CD8-positive, alpha-beta memory T cell (primary cell): ENCODE measurements around the gene FGF7. TPM values are rescaled to one million over a fixed set of nuclear protein-coding genes. Genes with fewer than 3 reads are reported as not detected.

Experiments
- CTCF ChIA-PET: fragments of 350-600 bp; sonication (Branson Sonifier 250); formaldehyde crosslinking; loops from one replicate; lab custom pipeline; 2021; ENCODE audit warnings: antibody characterized with exemption; lab: Charles Lee
- POLR2A ChIA-PET: fragments of 350-600 bp; sonication (Branson Sonifier 250); formaldehyde crosslinking; loops from one replicate; lab custom pipeline; 2021; ENCODE audit warnings: antibody characterized with exemption; lab: Charles Lee
- DNase-seq, 5 donors: peaks; one replicate each; pipeline versions ENCODE4 v3.0.0 to v3.0.0-alpha.2; 2020 to 2022; ENCODE audit warnings: mixed read lengths in 1 of 5
- H3K27ac ChIP-seq: one replicate; pipeline ENCODE4 v1.7.0; 2013; ENCODE audit warnings: low read depth, mild to moderate bottlenecking, low read length, moderate library complexity
- H3K27me3 ChIP-seq: 2 replicates; pipeline ENCODE4 v1.7.0; 2013; ENCODE audit warnings: low read length, mild to moderate bottlenecking; ENCODE audit not compliant: insufficient read depth, poor library complexity, severe bottlenecking
- H3K36me3 ChIP-seq: 2 replicates; pipeline ENCODE4 v1.7.0; 2013; ENCODE audit warnings: mild to moderate bottlenecking, low read length, moderate library complexity; ENCODE audit not compliant: insufficient read depth
- H3K4me1 ChIP-seq: 2 replicates; pipeline ENCODE4 v1.7.0; 2013; ENCODE audit warnings: mild to moderate bottlenecking, low read length, moderate library complexity; ENCODE audit not compliant: insufficient read depth
- H3K4me3 ChIP-seq: 2 replicates; pipeline ENCODE4 v1.7.0; 2013; ENCODE audit warnings: mild to moderate bottlenecking, low read length
- H3K9me3 ChIP-seq: 2 replicates; pipeline ENCODE4 v1.7.0; 2013; ENCODE audit warnings: mild to moderate bottlenecking, low read length
- H3K27ac Mint-ChIP-seq, 8 donors: one replicate each; pipeline ENCODE4 v1.8.0; 2020 to 2021; ENCODE audit warnings: mixed read lengths in 8 of 8, mild to moderate bottlenecking in 6 of 8, inconsistent platforms in 3 of 8, moderate library complexity in 3 of 8
- H3K27me3 Mint-ChIP-seq, 2 donors: one replicate each; pipeline ENCODE4 v1.8.0; 2020 to 2021; ENCODE audit warnings: mixed read lengths in 2 of 2, mild to moderate bottlenecking in 1 of 2, moderate library complexity in 1 of 2
- H3K36me3 Mint-ChIP-seq, 3 donors: one replicate each; pipeline ENCODE4 v1.8.0; 2020 to 2021; ENCODE audit warnings: mixed read lengths in 3 of 3, inconsistent platforms in 1 of 3, mild to moderate bottlenecking in 1 of 3
- H3K4me1 Mint-ChIP-seq, 3 donors: one replicate each; pipeline ENCODE4 v1.8.0; 2020 to 2021; ENCODE audit warnings: mixed read lengths in 3 of 3, inconsistent platforms in 1 of 3, mild to moderate bottlenecking in 1 of 3
- H3K4me3 Mint-ChIP-seq, 7 donors: one replicate each; pipeline ENCODE4 v1.8.0; 2020 to 2021; ENCODE audit warnings: mixed read lengths in 7 of 7, mild to moderate bottlenecking in 6 of 7, moderate library complexity in 4 of 7, inconsistent platforms in 2 of 7
- H3K9me3 Mint-ChIP-seq, 5 donors: one replicate each; pipeline ENCODE4 v1.8.0; 2020 to 2022; ENCODE audit warnings: mixed read lengths in 5 of 5, mild to moderate bottlenecking in 3 of 5, moderate library complexity in 2 of 5, inconsistent platforms in 1 of 5
- polyA plus RNA-seq: library from polyadenylated mRNA; unstranded; fragments of 300-500 nt; fragmentation: Illumina TruSeq; gene quantifications from one replicate; pipeline ENCODE4 v1.2.3, GENCODE V29; 2021
- total RNA-seq, 2 experiments: library from RNA; stranded (reverse); gene quantifications; one replicate each; pipeline ENCODE4 v1.2.3, GENCODE V29; 2021

The FGF7 gene
- total and polyA plus RNA-seq, 3 experiments from 2014 or later = not detected

DNA sequence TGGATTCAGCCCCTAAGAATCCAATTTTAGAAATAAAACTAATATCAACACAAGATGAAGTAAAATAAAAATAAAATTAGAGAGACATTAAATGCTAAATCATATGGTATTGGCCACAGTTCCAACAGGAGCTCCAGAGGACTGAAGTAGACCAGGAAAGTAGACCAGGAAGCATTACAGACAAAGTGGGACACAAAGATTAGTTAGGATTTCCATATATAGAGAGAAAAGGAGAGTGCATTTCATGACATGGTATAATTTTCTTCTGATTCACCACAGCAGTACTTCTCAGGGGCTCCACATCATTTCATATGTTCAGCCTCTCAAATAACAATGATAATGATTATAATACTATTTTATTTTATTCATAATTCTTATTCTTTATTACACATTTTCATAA lies 18.3 kb downstream of the FGF7 start:
- Mint-ChIP-seq H3K9me3 (no peaks in the 10 kb centered on the region), H3K4me3 (no peak overlapping the region), H3K36me3 (no peaks in the 10 kb centered on the region), H3K4me1 (peaks cover 8 to 14% (median 13%) of the 10 kb centered on the region in 3 donors), H3K27ac (no peak overlapping the region), H3K27me3 (peaks cover 0 to 1% of the 10 kb centered on the region in 2 donors)
- DNase-seq = no peak
- Histone ChIP-seq H3K36me3 (no peaks in the 10 kb centered on the region), H3K27me3 (no peaks in the 10 kb centered on the region), H3K4me3 (no peak overlapping the region), H3K9me3 (no peaks in the 10 kb centered on the region), H3K4me1 (no peaks in the 10 kb centered on the region), H3K27ac (no peak overlapping the region)
- ChIA-PET POLR2A (no interaction called here), CTCF (no interaction called here)

DNA sequence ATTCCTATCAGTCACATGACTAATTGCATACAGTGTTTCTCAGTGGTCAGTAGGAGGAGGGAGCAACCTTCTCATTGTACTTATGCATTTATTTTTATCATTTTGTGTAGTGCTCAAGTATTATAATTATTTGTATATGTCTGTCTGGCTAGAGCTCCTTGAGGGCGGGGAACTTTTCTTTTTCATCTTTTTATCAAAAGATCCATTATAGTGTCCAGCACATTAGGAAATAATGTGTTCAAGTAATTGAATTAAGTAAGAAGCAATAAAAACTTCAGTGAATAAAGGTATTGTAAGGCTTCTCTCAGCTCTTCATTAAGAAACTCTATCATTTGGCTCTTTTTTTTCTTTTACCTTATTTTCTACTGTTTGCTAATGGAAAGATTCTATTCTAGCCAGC lies 18.8 kb downstream of the FGF7 start:
- Histone ChIP-seq H3K4me1 (no peaks in the 10 kb centered on the region), H3K9me3 (no peaks in the 10 kb centered on the region), H3K36me3 (no peaks in the 10 kb centered on the region), H3K4me3 (no peak overlapping the region), H3K27me3 (no peaks in the 10 kb centered on the region), H3K27ac (no peak overlapping the region)
- Mint-ChIP-seq H3K27me3 (peaks cover 0 to 1% of the 10 kb centered on the region in 2 donors), H3K36me3 (no peaks in the 10 kb centered on the region), H3K27ac (no peak overlapping the region), H3K4me1 (peaks cover 8 to 14% (median 13%) of the 10 kb centered on the region in 3 donors), H3K9me3 (no peaks in the 10 kb centered on the region), H3K4me3 (no peak overlapping the region)
- ChIA-PET POLR2A (no interaction called here), CTCF (no interaction called here)
- DNase-seq = no peak

DNA sequence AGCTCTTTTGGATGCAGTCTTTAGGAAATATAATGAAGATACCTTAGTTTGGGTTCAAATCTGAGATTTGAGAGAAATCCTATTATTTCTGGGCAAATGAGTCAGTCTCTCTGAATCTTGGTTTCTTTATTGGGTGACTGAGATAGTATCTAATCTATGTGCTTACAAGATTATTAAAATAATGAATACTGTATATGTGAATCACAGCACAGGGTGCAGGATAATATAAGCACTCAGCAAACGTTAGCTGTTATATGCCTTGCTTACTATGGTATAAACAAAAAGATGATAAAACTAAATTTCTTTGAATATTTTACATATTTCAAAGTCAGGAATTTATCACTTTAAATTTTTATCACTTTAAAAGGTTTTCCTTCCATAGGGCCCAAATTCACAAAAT lies 29.6 kb downstream of the FGF7 start:
- ChIA-PET CTCF (interaction anchor here (0.7 kb wide), 1 partner anchor 217 kb away, joined by 3 read pairs; no protein-coding TSS in a partner anchor), POLR2A (no interaction called here)
- Mint-ChIP-seq H3K4me1 (no peaks in the 10 kb centered on the region), H3K36me3 (no peaks in the 10 kb centered on the region), H3K4me3 (no peak overlapping the region), H3K27ac (no peak overlapping the region), H3K27me3 (peaks cover 5 to 26% of the 10 kb centered on the region in 2 donors), H3K9me3 (no peaks in the 10 kb centered on the region)
- H3K27me3 ChIP-seq = no peaks in the 10 kb centered on the region
- no peak overlapping the region for H3K4me3 ChIP-seq
- H3K36me3 ChIP-seq = no peaks in the 10 kb centered on the region
- no peaks in the 10 kb centered on the region for H3K9me3 ChIP-seq
- no peaks in the 10 kb centered on the region for H3K4me1 ChIP-seq
- no peak for DNase-seq
- no peak overlapping the region for H3K27ac ChIP-seq

DNA sequence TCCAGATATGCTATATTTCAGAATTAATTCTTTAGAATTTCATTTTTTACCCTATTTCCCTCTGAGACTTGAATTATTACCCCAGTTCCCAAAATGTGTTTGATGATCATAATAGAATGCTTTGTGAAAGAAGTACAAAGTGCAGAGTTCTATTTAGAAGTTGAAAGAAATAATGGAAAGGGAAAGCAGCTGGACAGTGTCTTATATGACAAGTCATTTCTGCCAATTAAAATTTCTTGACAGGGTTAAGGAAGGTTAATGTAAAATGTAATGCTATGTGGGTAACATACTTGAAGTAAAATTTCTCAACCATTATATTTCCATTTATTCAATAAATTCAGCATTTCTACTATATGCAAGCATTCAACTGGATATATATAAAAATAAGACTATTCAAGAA lies 33.1 kb downstream of the FGF7 start:
- H3K9me3 Mint-ChIP-seq = no peaks in the 10 kb centered on the region
- DNase-seq = no peak
- H3K4me1 Mint-ChIP-seq = no peaks in the 10 kb centered on the region
- H3K27me3 Mint-ChIP-seq = peaks cover 2 to 23% of the 10 kb centered on the region in 2 donors
- POLR2A ChIA-PET = no interaction called here
- H3K4me3 Mint-ChIP-seq = no peak overlapping the region
- Histone ChIP-seq H3K36me3 (no peaks in the 10 kb centered on the region), H3K9me3 (no peaks in the 10 kb centered on the region), H3K4me3 (no peak overlapping the region), H3K27me3 (no peaks in the 10 kb centered on the region), H3K4me1 (no peaks in the 10 kb centered on the region), H3K27ac (no peak overlapping the region)
- no peak overlapping the region for H3K27ac Mint-ChIP-seq
- CTCF ChIA-PET = no interaction called here
- no peaks in the 10 kb centered on the region for H3K36me3 Mint-ChIP-seq

DNA sequence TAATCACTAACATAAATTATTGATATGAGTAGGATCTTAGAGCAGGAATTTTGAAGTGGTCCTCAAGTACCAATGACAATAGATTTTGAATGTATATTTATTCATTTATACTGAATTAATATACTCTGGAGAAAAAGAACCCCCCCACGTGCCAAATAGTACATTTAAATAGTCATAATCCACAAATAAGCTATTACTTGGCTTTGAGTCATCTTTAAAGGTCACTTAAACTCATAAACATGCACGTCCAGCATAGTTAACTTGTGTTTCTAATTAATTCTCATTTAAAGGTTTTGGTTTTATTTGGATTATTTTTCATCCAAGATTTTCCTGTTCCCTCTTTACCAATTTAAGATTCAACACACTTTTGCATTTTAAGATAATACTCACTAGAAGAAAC lies 35.1 kb downstream of the FGF7 start:
- Histone ChIP-seq H3K4me1 (no peaks in the 10 kb centered on the region), H3K36me3 (no peaks in the 10 kb centered on the region), H3K27me3 (no peaks in the 10 kb centered on the region), H3K27ac (no peak overlapping the region), H3K9me3 (no peaks in the 10 kb centered on the region), H3K4me3 (no peak overlapping the region)
- Mint-ChIP-seq H3K4me3 (no peak overlapping the region), H3K27ac (no peak overlapping the region), H3K36me3 (no peaks in the 10 kb centered on the region), H3K27me3 (peaks cover 2 to 23% of the 10 kb centered on the region in 2 donors), H3K4me1 (no peaks in the 10 kb centered on the region), H3K9me3 (no peaks in the 10 kb centered on the region)
- CTCF ChIA-PET = no interaction called here
- POLR2A ChIA-PET = no interaction called here
- DNase-seq = no peak

DNA sequence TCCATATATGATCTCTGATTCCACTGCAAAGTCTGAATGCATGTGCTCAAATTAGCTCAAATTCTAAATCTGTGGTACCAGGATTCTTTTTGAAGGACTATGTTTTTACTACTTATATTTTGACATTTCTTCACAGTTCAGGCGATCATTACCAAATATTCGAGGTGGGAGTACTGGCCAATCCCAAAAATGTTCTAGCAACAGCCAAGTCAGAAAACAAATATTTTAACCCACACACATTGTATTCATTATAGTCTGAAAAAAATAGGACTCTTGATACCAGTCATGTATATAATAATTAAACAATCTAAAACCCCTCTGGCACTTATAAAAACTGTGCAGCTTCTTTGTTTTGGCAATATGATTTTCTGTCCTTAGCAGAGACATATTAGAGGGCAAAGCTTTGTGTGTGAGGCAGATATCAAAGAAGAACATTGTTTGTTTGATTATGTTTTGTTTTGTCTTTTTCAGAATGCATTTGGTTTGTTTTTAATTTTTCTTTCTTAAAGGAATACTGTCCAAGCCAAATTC lies 37.4 kb downstream of the FGF7 start:
- H3K4me1 Mint-ChIP-seq = no peaks in the 10 kb centered on the region
- no peaks in the 10 kb centered on the region for H3K36me3 Mint-ChIP-seq
- Histone ChIP-seq H3K4me1 (no peaks in the 10 kb centered on the region), H3K9me3 (no peaks in the 10 kb centered on the region), H3K4me3 (no peak overlapping the region), H3K27ac (no peak overlapping the region), H3K27me3 (no peaks in the 10 kb centered on the region), H3K36me3 (no peaks in the 10 kb centered on the region)
- CTCF ChIA-PET = no interaction called here
- no peaks in the 10 kb centered on the region for H3K9me3 Mint-ChIP-seq
- peaks cover 2 to 12% of the 10 kb centered on the region in 2 donors for H3K27me3 Mint-ChIP-seq
- no peak for DNase-seq
- POLR2A ChIA-PET = no interaction called here
- no peak overlapping the region for H3K27ac Mint-ChIP-seq
- H3K4me3 Mint-ChIP-seq = no peak overlapping the region

DNA sequence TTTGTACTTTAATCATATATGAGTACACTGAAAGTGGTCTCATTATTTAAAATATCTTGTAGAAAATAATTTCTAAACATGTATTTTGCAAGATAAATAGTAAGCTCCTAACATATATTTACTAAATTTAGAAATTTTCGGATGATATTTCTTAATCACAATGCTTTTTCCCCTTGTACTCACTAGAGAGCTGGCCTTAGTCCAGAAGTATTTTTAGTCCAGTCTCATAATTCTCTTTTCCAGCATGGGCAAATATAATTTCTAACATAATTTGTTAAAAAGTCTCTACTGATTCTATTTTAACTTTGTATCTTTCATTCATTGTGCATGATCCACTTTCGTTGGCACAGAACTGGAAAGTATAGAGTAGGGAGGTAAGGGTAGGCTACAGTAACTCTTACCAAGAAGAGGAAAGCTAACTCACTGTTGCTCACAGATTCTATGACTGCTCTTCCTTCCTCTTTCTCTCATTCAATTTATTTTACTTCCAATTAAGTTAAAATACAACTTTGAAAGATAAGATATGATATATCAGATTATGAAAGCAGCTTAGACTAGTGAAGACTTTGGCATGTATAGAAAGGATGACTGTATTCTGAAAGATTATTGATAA lies 39.3 kb downstream of the FGF7 start:
- Histone ChIP-seq H3K9me3 (no peaks in the 10 kb centered on the region), H3K36me3 (no peaks in the 10 kb centered on the region), H3K27me3 (no peaks in the 10 kb centered on the region), H3K4me3 (no peak overlapping the region), H3K4me1 (no peaks in the 10 kb centered on the region), H3K27ac (no peak overlapping the region)
- ChIA-PET POLR2A (no interaction called here), CTCF (no interaction called here)
- Mint-ChIP-seq H3K27ac (no peak overlapping the region), H3K4me1 (peaks cover 2 to 14% (median 11%) of the 10 kb centered on the region in 3 donors), H3K9me3 (no peaks in the 10 kb centered on the region), H3K4me3 (no peak overlapping the region), H3K27me3 (peaks cover 0 to 4% of the 10 kb centered on the region in 2 donors), H3K36me3 (no peaks in the 10 kb centered on the region)
- DNase-seq = no peak

DNA sequence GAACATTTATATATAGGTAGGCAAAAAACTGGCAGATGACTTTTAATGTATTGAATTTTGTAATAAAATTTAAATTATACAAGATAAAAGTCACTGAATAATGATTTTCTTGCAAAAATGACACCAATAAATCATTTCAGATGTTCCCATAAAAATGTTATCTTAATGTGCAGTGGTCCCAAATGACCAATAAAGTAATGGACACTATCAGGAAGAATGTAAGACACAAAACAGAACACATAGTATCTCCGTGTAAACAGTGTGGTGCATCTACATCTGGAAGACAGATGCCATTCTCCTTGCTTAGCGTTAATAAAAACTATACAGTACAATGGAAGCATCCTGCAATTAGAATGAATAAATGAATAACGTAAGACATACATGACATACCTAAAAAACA lies 41.5 kb downstream of the FGF7 start:
- Histone ChIP-seq H3K9me3 (no peaks in the 10 kb centered on the region), H3K36me3 (no peaks in the 10 kb centered on the region), H3K4me3 (no peak overlapping the region), H3K27me3 (no peaks in the 10 kb centered on the region), H3K4me1 (no peaks in the 10 kb centered on the region), H3K27ac (no peak overlapping the region)
- CTCF ChIA-PET = no interaction called here
- no peak for DNase-seq
- H3K27ac Mint-ChIP-seq = no peak overlapping the region
- peaks cover 2 to 15% (median 11%) of the 10 kb centered on the region in 3 donors for H3K4me1 Mint-ChIP-seq
- H3K9me3 Mint-ChIP-seq = no peaks in the 10 kb centered on the region
- POLR2A ChIA-PET = no interaction called here
- H3K4me3 Mint-ChIP-seq = no peak overlapping the region
- no peaks in the 10 kb centered on the region for H3K27me3 Mint-ChIP-seq
- no peaks in the 10 kb centered on the region for H3K36me3 Mint-ChIP-seq
